OCI-LY7 (cell line): ENCODE results near the gene SALL3.

ENCODE experiments used
- EZH2phosphoT487 ChIP-seq: fragments of 200-600 bp; sonication (generic); IDR thresholded peaks from 2 replicates; pipeline ENCODE4 v1.6.1; 2018; ENCODE audit warnings: low read depth, borderline replicate concordance, mild to moderate bottlenecking, mixed run types, antibody characterized with exemption, low read length, moderate library complexity, mixed read lengths
- TF ChIP-seq, protein P1 (sequence below): fragments of 200-600 bp; sonication (generic); conservative IDR thresholded peaks from 2 replicates; pipeline ENCODE4 v1.5.1; 2014; ENCODE audit warnings: mild to moderate bottlenecking, antibody characterized with exemption, low read length, moderate library complexity, mixed read lengths

DNA sequence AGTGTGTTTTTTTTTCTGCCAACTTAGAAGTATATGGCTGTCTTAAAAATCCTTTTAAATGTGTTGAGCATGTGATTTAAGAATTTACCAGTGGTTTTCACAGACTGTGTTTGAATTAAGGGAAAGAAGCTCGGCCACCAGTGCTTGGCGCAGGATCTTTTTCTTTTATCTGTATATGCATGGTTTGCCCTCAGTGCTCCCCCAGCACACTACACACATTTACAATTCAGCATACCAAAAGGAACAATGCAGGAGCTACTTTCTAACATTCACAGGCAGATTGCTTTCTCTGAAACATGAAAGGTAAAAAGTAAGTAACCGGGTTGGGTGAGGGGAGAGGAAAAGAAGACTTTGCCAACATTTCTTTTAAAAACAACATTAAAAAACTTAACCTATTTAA is 3.9 kb downstream of the SALL3 start:
- TF ChIP-seq, protein P1, sequence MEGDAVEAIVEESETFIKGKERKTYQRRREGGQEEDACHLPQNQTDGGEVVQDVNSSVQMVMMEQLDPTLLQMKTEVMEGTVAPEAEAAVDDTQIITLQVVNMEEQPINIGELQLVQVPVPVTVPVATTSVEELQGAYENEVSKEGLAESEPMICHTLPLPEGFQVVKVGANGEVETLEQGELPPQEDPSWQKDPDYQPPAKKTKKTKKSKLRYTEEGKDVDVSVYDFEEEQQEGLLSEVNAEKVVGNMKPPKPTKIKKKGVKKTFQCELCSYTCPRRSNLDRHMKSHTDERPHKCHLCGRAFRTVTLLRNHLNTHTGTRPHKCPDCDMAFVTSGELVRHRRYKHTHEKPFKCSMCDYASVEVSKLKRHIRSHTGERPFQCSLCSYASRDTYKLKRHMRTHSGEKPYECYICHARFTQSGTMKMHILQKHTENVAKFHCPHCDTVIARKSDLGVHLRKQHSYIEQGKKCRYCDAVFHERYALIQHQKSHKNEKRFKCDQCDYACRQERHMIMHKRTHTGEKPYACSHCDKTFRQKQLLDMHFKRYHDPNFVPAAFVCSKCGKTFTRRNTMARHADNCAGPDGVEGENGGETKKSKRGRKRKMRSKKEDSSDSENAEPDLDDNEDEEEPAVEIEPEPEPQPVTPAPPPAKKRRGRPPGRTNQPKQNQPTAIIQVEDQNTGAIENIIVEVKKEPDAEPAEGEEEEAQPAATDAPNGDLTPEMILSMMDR: no peak
- TF ChIP-seq EZH2phosphoT487: no peak
